HepG2 (cell line): ENCODE data around the gene EP300. TPM values are rescaled to one million over a fixed set of nuclear protein-coding genes. Genes with fewer than 3 reads are reported as not detected.

Experiments
- HOXA9 ChIP-seq: sonication (generic); formaldehyde crosslinking; IDR thresholded peaks from 2 replicates; pipeline ENCODE4 v1.8.1; 2022; ENCODE audit warnings: missing genetic modification reagents, mild to moderate bottlenecking, moderate library complexity, borderline replicate concordance
- IRF2 ChIP-seq: IDR thresholded peaks from 2 replicates; pipeline ENCODE4 v1.6.1; 2018; ENCODE audit warnings: missing genetic modification reagents, missing compliant biosample characterization
- NR2F2 ChIP-seq: IDR thresholded peaks from 2 replicates; pipeline ENCODE4 v1.6.1; 2012; ENCODE audit warnings: low read depth, inconsistent platforms, borderline replicate concordance
- PAXIP1 ChIP-seq: sonication (generic); formaldehyde crosslinking; conservative IDR thresholded peaks from 2 replicates; pipeline ENCODE4 v1.4.0; 2020; ENCODE audit warnings: mild to moderate bottlenecking, missing genetic modification reagents, moderate library complexity
- STAT5B ChIP-seq: sonication (generic); formaldehyde crosslinking; IDR thresholded peaks from 2 replicates; pipeline ENCODE4 v1.4.0; 2020; ENCODE audit warnings: missing genetic modification reagents
- ZBTB8A ChIP-seq: sonication (generic); formaldehyde crosslinking; IDR thresholded peaks from 2 replicates; pipeline ENCODE4 v1.4.0; 2020; ENCODE audit warnings: mild to moderate bottlenecking, low read depth, missing genetic modification reagents, borderline replicate concordance
- ZNF143 ChIP-seq: sonication (generic); formaldehyde crosslinking; IDR thresholded peaks from 2 replicates; pipeline ENCODE4 v1.4.0; 2020; ENCODE audit warnings: missing genetic modification reagents
- ZNF616 ChIP-seq: sonication (generic); formaldehyde crosslinking; IDR thresholded peaks from 2 replicates; pipeline ENCODE4 v1.5.0; 2020; ENCODE audit warnings: low read depth, mild to moderate bottlenecking, missing genetic modification reagents
- ZSCAN22 ChIP-seq: sonication (generic); formaldehyde crosslinking; IDR thresholded peaks from 2 replicates; pipeline ENCODE4 v1.4.0; 2020; ENCODE audit warnings: mild to moderate bottlenecking, missing genetic modification reagents
- polyA plus RNA-seq, 8 experiments: library from polyadenylated mRNA; depleted of rRNA in 3 of 8; stranded (reverse) in 7 of 8; unstranded in 1 of 8; fragments of >200 nt; fragmentation: Illumina TruSeq in 4 of 8; extraction: Trizol in 4 of 8; gene quantifications; 2 replicates each; pipeline versions ENCODE4 v1.2.1 to v1.2.3, GENCODE V29; 2011 to 2016; ENCODE audit warnings: low read depth in 4 of 8, missing spikeins in 1 of 8, mixed read lengths in 1 of 8; ENCODE audit not compliant: insufficient read depth in 1 of 8
- total RNA-seq, 5 experiments: library from RNA; depleted of rRNA; stranded (reverse); fragments of >200 nt; fragmentation: Illumina TruSeq; extraction: Trizol; gene quantifications; 2 replicates each; pipeline ENCODE4 v1.2.3, GENCODE V29; 2016; ENCODE audit warnings: low read depth in 1 of 5
- TF ChIP-seq, protein P1 (sequence below): sonication (generic); formaldehyde crosslinking; IDR thresholded peaks from 2 replicates; pipeline ENCODE4 v1.4.0; 2020; ENCODE audit warnings: mild to moderate bottlenecking, missing genetic modification reagents
- TF ChIP-seq, protein P2 (sequence below): sonication (generic); formaldehyde crosslinking; IDR thresholded peaks from 2 replicates; pipeline ENCODE4 v1.4.0; 2020; ENCODE audit warnings: missing genetic modification reagents, borderline replicate concordance
- TF ChIP-seq, protein P3 (sequence below), 2 experiments: IDR thresholded peaks; 2 replicates each; pipeline ENCODE4 v1.6.1; 2011 to 2012; ENCODE audit warnings: low read length in 2 of 2, borderline replicate concordance in 1 of 2, low read depth in 1 of 2, mild to moderate bottlenecking in 1 of 2, moderate library complexity in 1 of 2

Gene EP300
- total and polyA plus RNA-seq, 2 of the 13 experiments (the other 11 are each of a cell fraction or from before 2014, with no cell fraction given) = 13.6 to 14.9 TPM

GRCh38 chr22:41091132-41092022 lies 1.0 kb upstream of the EP300 start (continued):
- TF ChIP-seq ZSCAN22 (0 out of 2 replicates have a peak, but pooled peaks have one; percentile 43), ZNF616 (CRISPR knock-in tag) (no peak), ZBTB8A (CRISPR knock-in tag) (no peak), STAT5B (no peak), NR2F2 (peak; percentile 26; the same call in 1 of the 2 replicates), PAXIP1 (CRISPR knock-in tag) (no peak; the same call in none of the 2 replicates), IRF2 (no peak; the same call in 1 of the 2 replicates), ZNF143 (CRISPR knock-in tag) (no peak), HOXA9 (CRISPR knock-in tag) (no peak)
- TF ChIP-seq, protein P1, sequence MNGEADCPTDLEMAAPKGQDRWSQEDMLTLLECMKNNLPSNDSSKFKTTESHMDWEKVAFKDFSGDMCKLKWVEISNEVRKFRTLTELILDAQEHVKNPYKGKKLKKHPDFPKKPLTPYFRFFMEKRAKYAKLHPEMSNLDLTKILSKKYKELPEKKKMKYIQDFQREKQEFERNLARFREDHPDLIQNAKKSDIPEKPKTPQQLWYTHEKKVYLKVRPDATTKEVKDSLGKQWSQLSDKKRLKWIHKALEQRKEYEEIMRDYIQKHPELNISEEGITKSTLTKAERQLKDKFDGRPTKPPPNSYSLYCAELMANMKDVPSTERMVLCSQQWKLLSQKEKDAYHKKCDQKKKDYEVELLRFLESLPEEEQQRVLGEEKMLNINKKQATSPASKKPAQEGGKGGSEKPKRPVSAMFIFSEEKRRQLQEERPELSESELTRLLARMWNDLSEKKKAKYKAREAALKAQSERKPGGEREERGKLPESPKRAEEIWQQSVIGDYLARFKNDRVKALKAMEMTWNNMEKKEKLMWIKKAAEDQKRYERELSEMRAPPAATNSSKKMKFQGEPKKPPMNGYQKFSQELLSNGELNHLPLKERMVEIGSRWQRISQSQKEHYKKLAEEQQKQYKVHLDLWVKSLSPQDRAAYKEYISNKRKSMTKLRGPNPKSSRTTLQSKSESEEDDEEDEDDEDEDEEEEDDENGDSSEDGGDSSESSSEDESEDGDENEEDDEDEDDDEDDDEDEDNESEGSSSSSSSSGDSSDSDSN (CRISPR knock-in tag) = peak; percentile 59
- TF ChIP-seq, protein P2, sequence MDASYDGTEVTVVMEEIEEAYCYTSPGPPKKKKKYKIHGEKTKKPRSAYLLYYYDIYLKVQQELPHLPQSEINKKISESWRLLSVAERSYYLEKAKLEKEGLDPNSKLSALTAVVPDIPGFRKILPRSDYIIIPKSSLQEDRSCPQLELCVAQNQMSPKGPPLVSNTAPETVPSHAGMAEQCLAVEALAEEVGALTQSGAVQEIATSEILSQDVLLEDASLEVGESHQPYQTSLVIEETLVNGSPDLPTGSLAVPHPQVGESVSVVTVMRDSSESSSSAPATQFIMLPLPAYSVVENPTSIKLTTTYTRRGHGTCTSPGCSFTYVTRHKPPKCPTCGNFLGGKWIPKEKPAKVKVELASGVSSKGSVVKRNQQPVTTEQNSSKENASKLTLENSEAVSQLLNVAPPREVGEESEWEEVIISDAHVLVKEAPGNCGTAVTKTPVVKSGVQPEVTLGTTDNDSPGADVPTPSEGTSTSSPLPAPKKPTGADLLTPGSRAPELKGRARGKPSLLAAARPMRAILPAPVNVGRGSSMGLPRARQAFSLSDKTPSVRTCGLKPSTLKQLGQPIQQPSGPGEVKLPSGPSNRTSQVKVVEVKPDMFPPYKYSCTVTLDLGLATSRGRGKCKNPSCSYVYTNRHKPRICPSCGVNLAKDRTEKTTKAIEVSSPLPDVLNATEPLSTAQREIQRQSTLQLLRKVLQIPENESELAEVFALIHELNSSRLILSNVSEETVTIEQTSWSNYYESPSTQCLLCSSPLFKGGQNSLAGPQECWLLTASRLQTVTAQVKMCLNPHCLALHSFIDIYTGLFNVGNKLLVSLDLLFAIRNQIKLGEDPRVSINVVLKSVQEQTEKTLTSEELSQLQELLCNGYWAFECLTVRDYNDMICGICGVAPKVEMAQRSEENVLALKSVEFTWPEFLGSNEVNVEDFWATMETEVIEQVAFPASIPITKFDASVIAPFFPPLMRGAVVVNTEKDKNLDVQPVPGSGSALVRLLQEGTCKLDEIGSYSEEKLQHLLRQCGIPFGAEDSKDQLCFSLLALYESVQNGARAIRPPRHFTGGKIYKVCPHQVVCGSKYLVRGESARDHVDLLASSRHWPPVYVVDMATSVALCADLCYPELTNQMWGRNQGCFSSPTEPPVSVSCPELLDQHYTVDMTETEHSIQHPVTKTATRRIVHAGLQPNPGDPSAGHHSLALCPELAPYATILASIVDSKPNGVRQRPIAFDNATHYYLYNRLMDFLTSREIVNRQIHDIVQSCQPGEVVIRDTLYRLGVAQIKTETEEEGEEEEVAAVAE (CRISPR knock-in tag) = peak; percentile 83
- TF ChIP-seq, protein P3, sequence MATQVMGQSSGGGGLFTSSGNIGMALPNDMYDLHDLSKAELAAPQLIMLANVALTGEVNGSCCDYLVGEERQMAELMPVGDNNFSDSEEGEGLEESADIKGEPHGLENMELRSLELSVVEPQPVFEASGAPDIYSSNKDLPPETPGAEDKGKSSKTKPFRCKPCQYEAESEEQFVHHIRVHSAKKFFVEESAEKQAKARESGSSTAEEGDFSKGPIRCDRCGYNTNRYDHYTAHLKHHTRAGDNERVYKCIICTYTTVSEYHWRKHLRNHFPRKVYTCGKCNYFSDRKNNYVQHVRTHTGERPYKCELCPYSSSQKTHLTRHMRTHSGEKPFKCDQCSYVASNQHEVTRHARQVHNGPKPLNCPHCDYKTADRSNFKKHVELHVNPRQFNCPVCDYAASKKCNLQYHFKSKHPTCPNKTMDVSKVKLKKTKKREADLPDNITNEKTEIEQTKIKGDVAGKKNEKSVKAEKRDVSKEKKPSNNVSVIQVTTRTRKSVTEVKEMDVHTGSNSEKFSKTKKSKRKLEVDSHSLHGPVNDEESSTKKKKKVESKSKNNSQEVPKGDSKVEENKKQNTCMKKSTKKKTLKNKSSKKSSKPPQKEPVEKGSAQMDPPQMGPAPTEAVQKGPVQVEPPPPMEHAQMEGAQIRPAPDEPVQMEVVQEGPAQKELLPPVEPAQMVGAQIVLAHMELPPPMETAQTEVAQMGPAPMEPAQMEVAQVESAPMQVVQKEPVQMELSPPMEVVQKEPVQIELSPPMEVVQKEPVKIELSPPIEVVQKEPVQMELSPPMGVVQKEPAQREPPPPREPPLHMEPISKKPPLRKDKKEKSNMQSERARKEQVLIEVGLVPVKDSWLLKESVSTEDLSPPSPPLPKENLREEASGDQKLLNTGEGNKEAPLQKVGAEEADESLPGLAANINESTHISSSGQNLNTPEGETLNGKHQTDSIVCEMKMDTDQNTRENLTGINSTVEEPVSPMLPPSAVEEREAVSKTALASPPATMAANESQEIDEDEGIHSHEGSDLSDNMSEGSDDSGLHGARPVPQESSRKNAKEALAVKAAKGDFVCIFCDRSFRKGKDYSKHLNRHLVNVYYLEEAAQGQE (IDR thresholded peaks at IDR 0.05; ENCODE audit: borderline replicate concordance in 1 of 2, low read depth in 1 of 2, low read length in 2 of 2) = 0 out of 4 replicates have a peak, but pooled peaks of 1 of the 2 experiments have one; percentile 18
